ENCODE results near the gene MMAA.

- TF ChIP-seq ARNTL (CRISPR knock-in tag; IDR thresholded peaks at IDR 0.05; ENCODE audit: borderline replicate concordance, low read depth) (no peak), ZNF70 (CRISPR knock-in tag; IDR thresholded peaks at IDR 0.05) (no peak), BACH2 (CRISPR knock-in tag; IDR thresholded peaks at IDR 0.05; ENCODE audit: borderline replicate concordance) (no peak), GLIS3 (CRISPR knock-in tag; IDR thresholded peaks at IDR 0.05) (no peak)
These were observed 35.8 kb upstream of the MMAA start for GRCh38 chr4:145583191-145584055.

Measured in SK-N-SH treated with all-trans-retinoic acid at 6 μM for 48 hours (cell line).